ENCODE data around the gene MAGI3.
"Not testable (repeated sequence)": the region's sequence is repeated elsewhere in the genome, so short reads cannot be mapped to it uniquely, and the experiment has no call there.

Gene MAGI3

DNA sequence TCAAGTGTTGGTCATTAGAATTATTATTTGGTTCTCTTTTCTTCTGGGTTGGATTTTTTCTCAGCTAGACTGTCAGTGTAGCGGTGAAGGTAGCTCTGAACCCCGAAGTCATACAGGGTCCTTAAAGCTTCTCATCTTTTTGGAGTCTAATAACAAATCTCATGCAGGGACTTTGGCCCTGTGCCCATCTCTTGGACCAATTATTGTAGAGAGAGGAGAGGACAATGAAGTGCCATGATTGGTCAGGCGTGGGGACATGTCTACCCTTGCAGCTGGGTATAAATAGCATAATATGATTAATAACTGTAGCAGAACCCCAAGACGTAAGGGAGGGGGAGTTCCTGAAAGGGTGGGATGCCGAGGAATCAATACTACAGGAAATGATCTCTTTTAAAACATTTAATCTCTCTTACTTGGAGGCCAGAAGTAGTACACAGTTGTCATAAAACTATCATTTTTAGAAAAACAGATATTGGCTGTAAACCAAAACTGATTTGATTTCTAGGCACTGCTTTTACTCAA, 8.8 kb downstream of the MAGI3 start:
- peak; percentile 60 to 86 for DNase-seq

DNA sequence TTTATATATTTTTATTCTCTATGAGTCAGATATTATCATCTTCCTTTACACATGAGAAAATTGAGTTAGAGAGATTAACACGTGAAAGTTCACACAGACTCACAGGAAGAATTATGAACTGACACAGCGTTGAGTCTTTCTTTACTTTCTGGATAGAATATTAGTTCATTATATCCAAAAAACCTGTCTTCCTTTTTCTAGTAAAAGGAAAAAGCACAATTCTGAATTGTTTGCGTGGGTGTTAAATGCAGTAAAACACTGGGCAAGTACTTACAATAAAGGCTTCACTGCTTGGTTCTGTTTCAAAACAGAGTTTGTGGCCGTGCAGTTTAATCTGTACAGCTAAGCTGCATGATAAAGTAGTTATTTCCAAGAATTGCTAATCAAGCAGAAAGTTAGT, 10.8 kb downstream of the MAGI3 start:
- DNase-seq, result no peak

DNA sequence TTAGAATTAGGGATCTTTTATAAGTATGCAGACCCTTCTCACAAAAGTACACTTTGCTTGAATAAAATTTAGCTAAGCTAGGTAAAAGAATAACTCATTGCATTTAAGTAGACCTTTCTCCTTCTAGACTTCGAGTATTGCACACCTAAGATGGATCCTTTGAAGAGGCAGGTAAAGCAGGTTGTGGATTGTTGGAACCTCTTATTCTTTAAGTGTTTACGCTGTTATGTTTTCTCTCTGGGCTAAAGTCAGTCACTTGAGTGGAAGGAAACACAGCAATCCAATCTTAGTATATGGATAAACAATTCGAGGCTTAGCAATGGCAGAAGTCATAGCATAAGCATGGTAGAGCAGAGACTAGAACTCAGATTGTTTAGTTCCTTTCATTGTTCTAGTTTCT, 11.4 kb downstream of the MAGI3 start:
- no peak for DNase-seq

DNA sequence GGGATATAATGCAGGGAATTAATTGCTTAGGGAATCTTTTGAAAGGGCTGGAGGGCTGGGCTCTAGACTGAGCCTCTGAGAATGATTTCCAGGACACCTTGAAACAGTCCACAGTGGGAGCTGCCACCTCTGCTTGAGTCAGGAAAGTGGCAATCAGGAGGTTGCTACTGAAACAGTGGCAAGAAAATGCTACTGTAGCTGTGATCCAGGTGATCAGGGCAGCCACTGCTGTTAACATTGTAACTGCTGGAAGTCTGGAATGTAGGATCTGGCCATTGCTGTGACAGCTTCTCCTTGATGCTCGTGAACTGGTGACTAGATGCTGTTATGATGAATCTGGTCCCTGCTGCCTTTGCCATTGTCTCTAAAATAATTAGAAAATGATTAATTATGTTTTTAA, 12.8 kb downstream of the MAGI3 start:
- DNase-seq, result no peak

DNA sequence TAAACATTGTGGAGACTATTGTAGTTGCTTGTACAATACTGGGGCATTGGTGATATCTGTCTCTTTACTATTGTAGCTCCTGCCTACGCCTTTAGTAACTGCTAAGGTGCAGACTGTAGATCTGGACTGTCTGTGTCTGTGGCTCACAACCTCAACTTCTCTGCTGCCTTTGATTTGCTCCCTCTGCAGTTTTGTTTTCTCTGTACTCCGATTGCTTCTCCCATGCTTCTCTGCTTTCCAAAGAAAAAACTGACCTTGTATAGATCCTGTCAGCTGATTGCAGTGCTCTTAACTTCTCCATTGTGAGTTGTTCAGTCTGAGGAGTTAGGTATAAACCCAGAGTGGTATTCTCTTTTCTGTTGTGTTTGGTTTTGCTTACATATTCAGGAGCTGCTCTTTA, 15.3 kb downstream of the MAGI3 start:
- no peak for DNase-seq

DNA sequence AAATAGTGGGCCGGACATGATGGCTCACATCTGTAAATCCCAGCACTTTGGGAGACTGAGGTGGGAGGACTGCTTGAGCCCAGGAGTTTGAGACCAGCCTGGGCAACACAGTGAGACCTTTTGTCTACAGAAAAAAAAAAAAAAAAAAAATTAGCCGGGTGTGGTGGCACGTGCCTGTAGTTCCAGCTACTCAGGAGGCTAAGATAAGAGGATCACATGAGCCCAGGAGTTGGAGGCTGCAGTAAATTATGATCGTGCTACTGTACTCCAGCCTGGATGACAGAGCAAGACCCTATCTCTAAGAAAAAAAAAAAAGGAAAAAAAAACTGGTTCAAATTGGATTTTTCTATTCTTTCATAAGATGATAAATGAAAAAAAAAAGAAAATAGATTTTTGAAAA, 15.8 kb downstream of the MAGI3 start:
- DNase-seq, result not testable (repeated sequence)

DNA sequence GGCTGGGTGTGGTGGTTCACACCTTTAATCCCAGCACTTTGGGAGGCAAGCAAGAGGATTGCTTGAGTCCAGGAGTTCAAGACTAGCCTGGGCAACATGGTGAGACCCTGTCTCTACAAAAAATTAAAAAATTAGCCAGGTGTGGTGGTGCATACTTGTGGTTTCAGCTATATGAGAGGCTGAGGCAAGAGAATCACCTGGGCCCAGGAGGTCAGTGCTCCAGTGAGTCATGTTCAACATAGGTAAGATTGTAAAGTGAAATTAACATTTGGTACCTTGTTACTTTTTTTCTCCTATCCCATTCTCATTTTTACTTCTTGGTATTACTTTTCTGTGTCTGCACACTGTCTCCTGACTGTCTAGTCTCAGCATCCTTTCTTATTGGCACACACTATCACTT, 19.0 kb downstream of the MAGI3 start:
- no peak for DNase-seq

DNA sequence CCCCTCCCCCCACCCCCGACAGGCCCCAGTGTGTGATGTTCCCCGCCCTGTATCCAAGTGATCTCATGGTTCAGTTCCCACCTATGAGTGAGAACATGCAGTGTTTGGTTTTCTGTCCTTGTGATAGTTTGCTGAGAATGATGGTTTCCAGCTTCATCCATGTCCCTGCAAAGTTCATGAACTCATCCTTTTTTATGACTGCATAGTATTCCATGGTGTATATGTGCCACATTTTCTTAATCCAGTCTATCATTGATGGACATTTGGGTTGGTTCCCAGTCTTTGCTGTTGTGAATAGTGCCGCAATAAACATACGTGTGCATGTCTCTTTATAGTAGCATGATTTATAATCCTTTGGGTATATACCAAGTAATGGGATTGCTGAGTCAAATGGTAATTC, 21.7 kb downstream of the MAGI3 start:
- not testable (repeated sequence) for DNase-seq

DNA sequence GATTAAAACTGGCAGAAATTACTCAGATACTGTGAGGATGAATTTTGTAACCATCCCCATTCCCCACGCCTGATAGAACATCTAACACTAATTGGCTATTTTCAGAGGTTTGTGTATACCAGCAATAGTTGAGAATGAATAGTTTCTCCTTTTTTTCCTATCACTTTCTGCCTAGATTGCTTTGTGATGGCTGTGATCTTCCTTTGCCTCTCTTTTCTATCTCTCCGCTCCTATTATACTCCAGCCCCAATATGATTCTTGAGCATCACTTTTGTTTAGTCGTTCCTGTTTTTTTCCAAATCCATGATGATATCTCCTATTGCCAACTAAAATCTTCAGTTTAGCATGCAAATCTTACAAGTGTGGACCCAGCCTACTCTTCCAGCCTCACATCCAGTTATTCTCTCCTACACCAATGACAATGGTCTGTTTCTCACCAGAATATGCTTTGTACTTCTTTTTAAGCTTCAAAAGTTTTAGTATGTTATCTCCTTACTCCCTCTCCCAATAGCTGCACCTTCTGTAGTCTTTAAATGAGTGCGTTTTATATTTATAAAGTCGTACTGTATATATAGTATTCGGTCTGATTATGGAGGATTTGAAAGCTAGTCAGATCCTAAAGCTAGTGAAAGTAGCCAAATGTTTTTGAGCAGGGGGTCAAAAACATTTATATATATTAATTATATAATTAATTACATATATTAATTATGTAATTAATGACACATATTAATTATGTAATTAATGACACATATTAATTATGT, 25.2 kb downstream of the MAGI3 start:
- DNase-seq, result peak; percentile 35 to 43

DNA sequence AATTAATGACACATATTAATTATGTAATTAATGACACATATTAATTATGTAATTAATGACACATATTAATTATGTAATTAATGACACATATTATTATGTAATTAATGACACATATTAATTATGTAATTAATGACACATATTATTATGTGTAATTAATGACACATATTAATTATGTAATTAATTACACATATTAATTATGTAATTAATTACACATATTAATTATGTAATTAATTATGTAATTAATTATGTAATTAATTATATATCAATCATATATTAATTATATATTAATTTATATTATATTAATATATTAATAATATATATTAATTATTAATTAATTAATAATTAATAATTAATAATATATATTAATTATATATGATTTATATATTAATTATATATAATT, 25.8 kb downstream of the MAGI3 start:
- DNase-seq, result not testable (repeated sequence)

DNA sequence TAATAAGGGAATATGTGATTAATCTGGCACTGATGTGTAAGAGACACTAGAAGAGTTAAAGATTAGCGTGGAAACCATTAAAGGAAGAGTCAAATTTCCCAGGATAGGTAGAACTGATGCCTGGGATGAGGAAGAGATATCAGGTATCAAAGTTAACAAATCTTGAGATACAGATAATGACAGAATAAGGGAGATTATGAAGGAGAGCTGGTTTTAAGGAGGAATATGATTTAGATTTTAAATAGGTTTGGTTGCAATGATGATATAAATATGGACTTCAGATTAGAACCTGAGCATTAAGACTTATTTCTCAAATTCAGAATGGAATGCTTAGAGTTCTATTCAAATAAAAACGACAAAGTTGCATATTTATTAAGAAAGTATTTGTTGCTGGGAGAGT, 26.2 kb downstream of the MAGI3 start:
- DNase-seq, result no peak

DNA sequence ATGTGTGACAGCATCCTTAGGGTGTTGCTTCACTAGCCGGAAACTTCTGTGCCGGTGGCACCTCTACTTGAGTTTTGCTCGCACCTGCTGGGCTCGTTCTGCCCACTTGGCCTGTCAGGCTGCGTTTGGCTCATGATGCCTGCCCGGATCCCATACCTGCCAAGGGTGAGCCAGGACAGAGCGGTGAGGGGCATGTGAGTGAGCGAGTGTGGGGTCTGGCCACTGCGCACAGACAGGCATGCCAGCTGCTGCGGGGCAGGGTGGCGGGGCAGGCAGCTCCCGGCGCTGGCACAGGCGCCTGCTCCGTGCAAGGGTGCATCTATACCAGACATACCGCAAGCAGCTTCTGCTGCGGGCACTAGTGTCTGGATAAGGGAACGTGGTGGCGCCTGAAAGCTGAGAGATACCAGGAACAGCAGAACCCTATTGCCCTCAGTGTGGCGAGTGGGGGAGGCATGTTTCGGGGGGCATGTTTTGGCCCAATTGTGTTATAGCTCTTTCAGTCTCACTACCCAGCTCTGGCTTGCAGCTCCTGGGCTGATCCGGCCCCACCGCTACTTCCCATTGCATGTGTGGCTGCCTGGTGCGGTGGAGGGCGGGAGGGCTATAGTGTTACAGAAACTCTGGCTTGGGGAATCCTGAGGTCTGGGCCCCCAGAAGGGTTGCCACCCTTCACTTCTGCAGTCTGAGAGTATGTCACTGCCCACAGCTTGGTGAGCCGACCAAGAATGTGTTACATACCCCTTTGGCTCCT, 32.2 kb downstream of the MAGI3 start:
- DNase-seq, result no peak

DNA sequence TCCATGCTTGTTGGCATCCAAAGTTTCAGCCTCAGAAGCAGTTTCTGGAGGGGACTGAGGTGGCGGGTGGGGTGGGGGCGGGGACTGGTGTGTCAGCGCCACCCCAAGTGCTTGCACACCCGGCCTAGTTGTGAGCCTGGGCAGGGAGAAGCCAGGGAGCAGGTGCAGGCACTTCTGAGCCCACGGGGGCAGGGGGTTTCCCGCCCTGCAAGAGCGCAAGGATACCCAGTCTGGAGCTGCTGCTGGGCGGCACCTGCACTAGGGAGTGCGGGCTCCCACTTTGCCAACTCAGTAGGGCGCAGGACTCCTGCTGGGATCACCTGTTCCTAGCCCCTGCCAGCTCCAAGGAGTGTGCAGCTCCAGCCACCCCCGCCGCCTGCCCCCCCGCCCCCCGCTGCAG, 33.5 kb downstream of the MAGI3 start:
- no peak for DNase-seq

DNA sequence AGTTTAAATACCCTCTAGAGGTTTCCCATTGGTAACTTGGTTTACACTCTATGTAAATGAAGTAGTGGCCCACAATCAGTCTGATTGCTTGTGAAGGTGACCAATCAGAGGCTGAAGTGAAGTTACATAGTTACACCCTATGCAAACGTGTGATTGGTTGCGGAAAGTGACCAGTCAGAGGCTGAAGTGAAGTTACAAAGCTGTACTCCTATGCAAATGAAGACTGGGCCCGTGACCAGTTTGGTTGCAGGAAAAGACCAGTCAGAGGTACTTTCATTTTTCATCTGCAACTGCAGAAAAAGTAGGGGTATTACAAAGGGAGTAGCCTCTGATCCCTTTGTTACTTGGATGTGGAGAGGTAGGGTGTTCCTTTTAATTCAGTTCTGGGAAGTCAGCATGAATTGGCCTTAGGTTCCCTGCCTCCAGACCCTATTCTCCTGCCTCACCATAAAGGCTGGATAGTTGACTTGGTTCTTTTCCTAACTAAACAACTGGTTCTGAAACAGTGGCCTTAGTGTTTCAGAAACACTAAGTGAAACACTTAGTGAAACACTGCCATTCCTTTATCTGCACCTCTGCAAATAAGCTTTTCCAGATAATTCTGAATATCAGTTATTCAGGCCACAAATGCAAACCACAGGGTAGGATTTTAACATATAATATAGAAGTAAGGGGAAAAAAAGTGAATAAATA, 39.3 kb downstream of the MAGI3 start:
- no peak for DNase-seq

DNA sequence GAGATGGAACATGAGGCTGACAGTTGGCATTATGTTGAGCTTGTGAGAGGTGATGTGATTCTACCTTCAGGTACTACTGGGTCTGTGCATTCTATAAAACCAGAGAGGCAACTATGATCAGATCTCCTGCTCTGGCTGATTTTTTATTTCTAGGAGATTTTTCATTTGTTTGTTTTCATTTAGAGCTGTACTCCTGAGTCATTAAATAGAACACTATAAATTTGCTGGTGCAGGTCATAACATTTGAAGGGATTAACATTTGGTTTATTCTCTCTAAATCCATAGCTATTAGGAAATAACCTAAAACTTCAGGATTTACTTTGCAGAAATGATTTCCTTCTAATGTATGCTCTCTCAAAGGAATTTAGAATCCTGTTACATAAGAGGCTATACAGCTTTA, 42.9 kb downstream of the MAGI3 start:
- no peak for DNase-seq

DNA sequence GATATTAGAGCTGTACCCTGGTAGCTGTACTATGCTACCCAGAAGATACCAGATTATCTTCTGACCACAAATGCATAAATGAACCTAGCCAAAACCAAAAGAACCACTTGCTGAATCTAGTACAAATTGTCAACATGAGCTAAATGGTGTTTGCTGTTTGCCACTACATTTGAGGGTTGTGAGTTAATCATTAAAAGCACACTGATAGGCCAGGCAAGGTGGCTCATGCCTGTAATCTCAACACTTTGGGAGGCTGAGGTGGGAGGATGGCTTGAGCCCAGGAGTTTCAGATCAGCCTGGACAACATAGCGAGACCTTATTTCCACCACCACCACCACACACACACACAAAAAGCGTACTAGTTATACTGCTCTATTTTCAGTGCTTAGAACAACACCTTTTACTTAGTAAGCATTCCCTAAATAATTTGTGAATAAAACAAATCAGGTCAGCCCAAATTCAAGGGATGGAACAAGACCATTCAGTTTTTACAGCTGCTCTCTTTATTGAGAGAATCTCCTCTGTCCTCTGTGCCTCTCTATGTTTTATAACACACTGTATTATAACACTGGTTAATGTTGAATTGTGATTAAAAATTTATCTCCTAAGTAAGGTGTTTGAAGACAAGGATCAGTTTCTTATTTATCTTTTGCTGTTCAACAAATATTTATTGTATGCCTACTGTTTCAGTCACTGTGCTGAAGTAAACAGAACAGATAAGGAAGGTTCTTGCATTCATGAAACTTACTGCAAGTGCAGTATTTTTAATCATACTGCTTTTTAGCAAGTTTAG, 44.0 kb downstream of the MAGI3 start:
- no peak for DNase-seq

DNA sequence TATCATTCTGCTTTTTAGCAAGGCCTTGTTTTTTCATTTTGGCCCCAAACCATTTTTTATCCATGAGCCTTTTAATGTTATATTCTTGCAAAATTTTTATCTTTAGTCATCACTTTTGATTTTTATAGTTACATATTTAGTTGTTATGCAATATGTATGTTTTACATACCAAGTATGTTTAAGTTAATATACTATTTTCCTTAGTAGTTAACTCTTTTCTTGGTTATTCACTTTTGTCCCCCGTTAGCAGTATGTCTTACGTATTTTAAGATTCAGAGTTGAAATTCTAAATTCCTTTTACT, 44.5 kb downstream of the MAGI3 start:
- DNase-seq, result no peak

DNA sequence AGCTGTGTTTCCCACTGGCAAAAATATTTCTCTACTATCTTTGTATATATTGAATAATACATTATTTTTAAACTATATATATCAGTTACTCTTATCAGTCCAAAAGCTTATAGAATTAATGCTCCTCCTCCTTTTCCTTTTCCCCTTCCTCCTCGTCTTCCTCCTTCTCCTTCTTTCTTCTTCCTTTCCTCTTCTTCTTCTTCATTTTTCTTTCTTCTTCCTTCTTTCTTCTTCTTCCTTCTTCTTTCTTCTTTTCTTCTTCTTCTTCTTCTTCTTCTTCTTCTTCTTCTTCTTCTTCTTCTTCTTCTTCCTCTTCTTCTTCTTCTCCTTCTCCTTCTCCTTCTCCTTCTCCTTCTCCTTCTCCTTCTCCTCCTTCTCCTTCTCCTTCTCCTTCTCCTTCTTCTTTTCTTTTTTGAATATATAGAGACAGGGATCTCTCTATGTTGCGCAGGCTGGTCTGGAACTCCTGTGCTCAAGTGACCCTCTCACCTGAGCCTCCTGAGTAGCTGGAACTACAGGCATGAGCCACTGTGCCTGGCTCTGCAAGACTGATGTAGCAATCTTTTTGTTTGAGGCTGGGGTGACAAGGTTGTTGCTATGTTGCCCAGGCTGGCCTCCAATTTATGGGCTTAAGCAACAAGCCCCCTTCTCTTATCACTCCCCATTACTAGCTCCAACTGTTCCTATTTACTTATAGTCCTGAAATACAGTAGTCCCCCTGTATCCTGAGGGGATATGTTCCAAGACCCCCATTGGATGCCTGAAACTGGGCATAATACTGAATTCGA, 47.4 kb downstream of the MAGI3 start:
- DNase-seq, result no peak

DNA sequence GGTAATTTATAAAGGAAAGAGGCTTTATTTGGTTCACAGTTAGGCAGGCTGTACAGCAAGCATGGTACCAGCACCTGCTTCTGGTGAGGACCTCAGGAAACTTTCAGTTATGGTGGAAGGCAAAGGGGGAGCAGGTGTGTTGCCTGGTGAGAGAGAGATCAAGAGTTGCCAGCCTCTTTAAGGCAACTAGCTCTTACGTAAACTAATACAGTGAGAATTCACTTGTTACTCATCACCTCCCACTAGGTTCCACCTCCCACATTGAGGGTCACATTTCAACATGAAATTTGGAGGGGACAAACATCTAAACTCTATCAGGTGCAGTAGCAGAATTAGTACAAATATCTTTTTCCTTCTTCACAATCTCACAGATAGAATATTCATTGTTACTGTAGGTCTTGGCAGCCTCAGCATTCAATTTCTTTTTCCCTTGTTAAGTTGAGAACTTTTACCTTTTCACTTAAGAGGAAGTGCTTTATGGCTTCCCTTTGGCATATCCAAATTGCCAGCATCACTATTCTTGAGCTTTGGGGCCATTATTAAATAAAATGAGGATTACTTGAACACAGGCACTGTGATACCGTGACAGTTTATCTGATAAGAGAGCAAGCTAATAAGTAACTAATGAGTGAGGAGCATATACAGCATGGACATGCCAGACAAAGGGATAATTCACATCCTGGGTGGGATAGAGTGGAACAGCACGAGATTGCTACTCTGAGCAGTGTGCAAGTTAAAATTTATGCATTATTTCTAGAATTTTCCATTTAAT, 48.4 kb downstream of the MAGI3 start:
- no peak for DNase-seq

DNA sequence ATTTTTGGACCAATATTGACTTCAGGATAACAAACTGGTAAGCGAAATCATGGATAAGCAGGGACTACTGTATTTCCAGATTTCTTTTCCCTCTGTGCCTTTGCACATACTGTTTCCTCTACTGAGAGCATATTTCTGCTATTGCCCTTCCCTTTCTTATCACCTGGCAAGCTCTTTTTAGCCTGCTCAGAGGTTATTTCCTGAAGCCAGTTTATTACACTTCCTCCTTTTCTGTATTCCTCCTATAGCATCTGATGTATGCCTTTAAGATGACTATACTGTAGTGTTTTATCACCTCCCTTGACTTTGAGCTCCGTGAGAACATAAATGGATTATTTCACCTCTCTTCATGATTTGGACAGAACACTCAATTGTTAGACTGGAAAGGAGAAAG, 49.0 kb downstream of the MAGI3 start:
- DNase-seq, result no peak

DNA sequence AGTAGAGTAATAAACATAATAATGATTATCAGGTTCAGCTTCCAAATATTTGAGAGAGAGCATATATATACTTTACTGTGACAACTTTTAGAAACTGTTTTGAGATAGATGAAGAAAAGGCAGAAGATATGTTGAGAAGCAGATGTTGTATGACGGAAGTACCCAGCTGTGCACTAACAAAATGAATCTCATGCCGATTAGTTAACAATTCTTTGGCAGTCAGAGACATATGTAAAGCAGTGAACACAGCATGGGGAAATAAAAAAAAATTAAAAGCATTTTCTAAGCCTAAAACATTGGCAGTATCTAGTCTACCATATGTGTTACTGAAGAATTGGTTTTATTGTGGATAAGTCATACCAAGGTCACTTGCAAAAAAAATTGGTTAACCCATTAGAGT, 51.8 kb downstream of the MAGI3 start:
- peak in 1 of 2 experiments; percentile 10 for DNase-seq

All from NCI-H446 (cell line).